Left kidney (tissue), 2 donors: ENCODE results near the gene LCN6. TPM values are rescaled to one million over a fixed set of nuclear protein-coding genes. Genes with fewer than 3 reads are reported as not detected.
"Not testable (repeated sequence)": the region's sequence is repeated elsewhere in the genome, so short reads cannot be mapped to it uniquely, and the experiment has no call there.

ENCODE experiments used
- DNase-seq: peaks from one replicate; pipeline ENCODE4 v3.0.0-alpha.2; 2013
- polyA plus RNA-seq: library from polyadenylated mRNA; unstranded; fragments of 120-200 nt; gene quantifications from one replicate; pipeline ENCODE4 v1.2.1, GENCODE V29; 2013; ENCODE audit not compliant: insufficient read length

LCN6 gene
- polyA plus RNA-seq, 1 donor: not detected

DNA sequence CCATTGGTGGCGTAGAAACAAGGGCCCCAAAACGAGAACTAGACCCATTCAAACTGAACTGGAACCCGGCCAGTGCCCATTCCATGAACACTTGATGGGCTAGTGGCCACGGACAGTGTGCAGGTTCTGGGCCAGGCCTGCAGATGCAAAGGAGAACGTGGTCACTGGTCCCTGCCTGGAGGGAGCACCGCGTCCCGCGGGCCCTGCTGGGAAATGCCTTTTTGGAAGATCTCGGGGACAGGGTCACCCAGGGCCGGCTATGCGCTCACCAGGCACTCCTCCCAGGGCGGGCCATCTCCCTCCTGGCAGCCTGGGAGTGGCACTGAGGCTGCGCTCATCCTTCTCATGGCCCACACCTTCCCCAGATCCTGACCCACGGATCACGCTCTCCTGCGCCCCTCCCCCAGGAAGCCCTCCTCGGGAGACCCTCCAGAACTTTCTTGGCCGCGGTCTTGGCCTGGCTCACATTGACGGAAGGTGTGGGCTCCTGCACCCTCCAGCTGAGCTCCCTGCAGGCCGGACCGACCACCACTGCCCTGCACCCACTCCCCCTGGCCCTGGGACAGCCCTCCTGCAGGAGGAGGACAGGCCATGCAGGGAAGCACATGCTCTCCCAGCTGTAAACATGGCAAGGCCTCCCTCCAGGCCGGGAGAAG is 38.7 kb downstream of the LCN6 start:
- DNase-seq: no peak

DNA sequence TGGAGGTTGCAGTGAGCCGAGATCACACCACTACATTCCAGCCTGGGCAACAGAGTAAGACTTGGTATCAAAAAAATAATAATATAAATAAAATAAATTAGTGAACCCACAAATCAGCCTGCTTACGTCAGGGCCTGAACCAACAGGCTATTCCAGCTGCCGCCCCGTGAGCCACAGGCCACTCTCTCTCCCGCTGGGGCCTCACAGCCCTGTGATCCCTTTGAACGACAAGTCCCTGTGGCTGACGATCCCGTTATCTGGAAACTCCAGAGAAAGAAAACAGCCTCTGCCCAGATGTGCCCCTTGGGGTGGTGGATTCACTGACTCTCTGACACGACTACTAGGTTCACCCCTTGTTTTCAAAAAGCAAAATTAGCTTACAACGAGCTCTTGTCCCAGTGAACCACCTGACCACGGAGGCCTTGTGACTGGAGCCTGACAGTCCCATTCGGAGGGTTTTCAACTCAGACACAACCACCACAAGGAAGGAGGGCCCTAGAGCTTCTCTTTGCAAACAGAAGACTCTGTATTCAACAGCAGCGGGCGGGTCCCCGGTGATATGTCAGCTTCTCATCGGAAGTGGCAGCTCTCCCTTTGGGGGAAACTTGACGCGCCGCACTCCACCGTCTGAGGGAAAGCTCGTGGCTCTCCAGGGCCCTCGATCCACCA is 40.3 kb downstream of the LCN6 start:
- no peak for DNase-seq

DNA sequence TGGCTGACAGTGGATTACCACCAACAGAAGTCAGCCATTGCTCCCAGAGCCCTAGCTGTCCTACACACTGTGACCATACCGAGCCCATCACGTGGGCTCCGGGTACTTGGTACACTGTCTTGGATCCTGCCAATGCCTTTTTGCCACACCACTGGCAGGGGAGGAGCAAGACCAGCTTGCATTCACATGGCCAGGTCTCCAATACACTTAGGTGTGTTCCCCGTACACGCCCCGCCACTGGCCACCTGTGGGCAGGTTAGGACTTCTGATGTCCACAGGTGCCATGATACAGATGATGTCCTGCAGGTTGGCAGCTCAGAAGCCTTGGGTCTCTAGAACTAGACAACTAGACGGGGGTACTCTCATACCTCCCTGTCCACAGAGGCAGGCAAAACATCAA is 41.3 kb downstream of the LCN6 start:
- DNase-seq: no peak

DNA sequence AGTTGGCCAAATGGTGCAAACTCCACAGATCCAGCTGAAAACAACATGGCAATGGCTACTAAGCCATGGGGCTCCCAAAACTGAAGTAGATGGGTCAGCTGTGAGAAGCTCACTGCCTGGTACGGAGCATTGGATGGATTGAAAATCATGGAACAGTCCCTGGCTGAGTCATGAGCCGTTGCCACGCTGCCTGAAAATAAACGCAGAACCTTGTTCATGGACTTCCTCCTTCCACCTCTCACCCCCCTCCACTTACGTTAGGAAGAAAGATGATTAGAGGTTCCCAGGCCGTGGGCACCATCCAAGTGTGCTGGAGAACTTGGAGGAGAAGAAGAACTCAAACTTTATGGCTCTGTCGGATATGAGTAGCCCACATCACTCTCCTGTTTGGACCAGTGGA is 42.8 kb downstream of the LCN6 start:
- no peak for DNase-seq

DNA sequence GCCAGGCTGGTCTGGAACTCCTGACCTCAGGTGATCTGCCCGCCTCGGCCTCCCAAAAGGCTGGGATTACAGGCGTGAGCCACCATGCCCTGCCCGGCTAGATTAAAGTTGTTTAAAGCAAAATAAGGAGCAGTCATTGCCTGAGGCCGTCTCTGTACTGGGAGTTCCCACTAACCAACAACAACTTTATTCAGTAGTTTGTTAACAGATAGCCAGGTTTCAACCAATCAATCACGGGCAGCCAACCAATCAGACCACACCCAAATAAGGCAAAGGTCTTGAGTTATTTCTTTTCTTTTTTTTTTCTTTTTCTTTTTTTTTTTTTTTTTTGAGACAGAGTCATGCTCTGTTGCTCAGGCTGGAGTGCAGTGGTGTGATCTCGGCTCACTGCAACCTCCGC is 43.6 kb downstream of the LCN6 start:
- not testable (repeated sequence) for DNase-seq

DNA sequence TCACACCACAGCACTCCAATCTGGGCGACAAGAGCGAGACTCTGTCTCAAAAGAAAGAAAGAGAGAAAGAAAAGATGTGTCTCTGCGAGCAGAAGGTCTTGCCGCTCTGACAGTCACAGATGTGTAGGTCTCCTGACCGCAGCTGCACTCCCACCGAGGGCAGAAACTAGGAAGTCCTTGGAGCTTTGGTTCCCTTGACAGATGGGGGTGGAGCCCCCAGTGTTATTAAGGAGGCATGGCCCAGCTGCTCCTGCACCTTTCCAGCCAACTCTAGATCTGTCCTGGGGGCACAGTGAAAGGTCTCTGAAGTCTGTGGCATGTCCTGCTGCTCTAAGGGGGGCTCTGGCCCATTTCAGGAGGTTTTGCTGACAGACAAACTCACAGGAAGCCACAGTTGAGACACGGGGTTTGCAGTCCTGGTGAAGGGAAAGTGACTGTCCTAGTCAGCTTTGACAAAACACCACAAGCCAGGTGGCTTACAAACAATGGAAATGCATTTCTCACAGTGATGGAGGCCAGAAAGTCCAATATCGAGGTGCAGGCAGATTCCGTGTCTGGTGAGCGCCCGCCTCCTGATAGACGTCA is 45.0 kb downstream of the LCN6 start:
- no peak for DNase-seq

DNA sequence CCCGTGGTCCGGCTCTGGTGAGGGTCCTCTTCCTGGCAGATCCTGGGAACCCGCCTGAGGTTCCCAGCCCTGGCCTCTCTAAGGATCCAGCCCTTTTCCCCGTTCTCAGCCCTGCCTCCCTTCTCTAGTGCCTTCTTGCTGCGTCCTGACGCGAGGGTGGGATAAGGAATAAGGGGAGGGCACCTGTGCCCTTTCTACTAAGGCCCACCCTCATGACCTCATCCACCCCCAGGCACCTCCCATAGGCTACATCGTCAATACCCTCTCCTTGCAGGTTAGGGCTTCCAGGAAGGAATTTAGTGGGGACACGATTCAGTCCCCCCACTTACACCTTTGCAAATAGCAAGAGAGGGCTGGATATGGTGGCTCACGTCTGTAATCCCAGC is 46.7 kb downstream of the LCN6 start:
- no peak for DNase-seq

DNA sequence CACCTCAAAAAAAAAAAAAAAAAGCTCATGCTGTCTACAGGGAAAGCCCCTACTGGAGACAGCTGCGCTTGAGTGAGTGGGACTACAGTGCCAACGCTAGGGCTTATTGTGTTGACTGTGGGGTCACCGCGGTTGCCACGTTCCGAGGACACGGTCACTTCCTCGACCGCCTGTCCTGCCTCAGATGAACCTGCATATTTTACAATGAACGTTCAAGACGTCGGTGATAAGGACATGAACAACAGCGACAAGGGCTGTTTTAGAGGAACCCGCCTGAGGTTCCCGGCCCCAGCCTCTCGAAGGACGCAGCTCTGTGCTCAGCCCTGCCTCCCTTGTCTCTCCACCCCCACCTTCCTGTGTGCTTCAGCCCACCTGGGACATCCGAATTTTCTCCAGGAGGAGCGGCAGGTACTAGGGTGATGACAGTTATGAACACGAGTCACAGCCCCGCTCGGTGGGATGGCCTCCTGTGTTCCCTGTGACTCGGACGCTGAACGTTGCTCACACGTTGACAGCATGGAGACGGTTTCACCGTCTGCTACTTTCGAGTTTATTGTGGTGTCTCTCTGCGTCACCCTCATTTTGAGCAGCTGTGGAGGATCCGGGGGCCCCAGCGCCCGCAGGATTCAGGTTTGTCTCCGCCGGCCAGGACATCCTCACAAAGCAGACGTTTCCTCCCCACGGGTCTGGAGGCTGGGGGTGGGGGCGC is 47.2 kb downstream of the LCN6 start:
- DNase-seq: no peak

DNA sequence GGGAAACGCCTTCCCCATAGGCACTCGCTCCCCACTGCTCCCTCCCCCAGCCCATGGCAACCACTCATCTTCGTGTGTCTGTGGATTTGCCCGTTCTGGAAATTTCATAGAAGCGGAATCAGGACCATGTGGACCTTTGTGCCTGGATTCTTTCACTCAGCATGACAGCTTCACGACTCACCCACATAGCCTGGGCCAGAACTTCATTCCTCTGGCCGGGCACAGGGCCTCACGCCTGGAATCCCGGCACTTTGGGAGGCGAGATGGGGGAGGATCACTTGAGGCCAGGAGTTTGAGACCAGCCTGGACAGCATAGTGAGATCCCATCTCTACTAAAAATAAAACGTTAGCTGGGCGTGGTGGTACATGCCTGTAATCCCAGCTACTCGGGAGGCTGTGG is 48.0 kb downstream of the LCN6 start:
- no peak for DNase-seq

DNA sequence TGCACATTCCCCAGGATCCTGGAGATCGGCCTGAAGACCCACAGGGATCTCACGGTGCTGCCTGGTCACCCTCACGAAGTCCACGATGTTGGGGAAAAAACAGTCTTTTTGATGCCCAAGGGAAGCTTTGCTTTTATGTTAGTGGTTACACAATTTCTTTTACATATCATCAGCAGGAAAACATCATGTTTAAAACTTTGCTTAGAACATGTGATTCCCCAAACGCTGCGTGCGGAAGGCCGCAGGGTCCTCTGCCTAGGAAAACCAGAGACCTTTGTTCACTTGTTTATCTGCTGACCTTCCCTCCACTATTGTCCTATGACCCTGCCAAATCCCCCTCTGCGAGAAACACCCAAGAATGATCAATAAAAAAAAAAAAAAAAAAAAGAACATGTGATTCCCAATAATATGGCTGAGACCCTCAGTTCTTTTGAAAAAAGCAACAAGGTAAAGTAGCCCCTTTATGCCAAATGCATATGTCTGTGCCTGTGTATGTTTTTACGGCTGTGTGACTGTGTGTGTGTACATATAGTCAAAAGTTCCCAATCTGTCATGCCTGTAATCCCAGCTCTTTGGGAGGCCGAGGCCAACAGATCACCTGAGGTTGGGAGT is 49.6 kb downstream of the LCN6 start:
- DNase-seq: no peak

DNA sequence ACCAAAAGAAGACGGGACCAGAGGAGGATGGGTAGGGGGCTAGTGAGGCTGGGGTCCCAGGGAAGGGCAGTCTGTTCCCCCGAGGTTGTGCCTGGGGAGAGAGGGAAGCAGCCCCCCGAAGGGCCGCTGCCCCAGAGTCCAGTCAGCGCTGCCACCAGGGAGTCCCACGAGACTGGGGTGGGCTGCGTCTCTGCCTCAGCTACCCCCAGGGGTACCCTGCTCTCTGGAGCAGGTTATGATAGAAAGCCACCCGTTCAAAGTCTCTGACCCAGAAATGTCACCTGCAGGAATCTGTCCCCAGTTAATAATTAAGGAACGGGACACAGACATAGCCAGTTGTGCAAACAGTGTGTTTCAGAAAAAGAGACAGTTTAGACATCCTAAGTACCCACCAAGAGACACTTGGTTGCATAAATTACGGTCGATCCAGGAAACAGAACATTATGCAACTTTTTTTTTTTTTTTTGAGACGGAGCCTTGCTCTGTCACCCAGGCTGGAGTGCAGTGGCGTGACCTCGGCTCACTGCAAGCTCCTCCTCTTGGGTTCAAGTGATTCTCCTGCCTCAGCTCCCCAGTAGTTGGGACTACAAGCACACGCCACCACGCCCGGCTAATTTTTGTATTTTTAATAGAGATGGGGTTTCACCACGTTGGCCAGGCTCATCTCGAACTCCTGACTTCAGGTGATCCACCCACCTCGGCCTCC is 50.4 kb downstream of the LCN6 start:
- DNase-seq: no peak

DNA sequence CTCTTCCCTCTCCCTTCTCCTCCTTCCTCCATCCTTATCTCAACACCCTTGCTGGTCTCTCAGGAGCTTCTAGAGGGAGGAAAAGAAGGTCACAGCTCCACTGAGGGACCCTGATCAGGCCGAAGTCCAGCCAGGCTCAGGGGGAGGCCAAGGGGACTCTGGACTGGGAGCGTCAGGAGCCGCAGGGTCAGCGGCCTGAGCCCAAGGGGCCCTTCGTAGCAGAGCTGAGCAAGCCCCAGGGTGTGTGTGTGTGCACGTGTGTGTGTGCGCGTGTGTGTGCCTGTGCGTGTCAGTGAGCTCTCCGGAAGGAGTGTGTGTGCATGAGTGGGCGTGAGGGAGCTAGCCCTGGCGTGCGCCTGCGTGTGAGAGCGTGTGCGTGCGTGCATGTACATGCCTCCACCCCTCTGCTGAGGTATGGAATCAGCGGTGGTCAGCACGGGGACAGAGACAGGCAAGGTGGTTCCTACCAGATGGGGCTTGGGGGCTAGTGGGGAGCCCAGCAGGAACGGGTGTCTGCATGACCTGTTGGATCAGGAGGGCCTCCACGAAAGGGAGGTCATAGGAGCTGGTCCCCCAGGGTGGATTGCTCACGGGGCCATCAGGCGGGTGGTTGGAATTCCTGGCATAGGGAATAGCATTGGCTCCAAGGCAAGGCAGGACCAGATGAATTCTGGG is 51.0 kb downstream of the LCN6 start:
- no peak for DNase-seq

DNA sequence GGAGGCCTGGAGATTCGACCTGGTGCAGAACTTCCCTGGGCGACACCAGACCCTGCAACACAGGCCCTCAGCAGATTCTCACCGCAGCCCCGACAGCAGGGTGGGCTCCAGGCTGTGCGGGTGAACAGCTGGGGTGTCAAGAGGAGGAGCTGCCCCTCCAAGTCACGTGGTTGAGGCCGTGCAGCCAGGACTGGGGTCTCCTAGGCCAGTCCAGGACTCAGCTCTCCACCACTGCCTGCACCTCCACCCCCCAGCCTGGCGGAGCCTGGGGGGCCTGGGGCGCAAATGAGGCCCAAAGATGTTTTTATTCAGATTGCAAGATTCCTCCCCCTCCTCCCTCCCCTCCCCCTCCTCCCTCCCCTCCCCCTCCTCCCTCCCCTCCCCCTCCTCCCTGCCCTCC is 51.8 kb downstream of the LCN6 start:
- DNase-seq: no peak

DNA sequence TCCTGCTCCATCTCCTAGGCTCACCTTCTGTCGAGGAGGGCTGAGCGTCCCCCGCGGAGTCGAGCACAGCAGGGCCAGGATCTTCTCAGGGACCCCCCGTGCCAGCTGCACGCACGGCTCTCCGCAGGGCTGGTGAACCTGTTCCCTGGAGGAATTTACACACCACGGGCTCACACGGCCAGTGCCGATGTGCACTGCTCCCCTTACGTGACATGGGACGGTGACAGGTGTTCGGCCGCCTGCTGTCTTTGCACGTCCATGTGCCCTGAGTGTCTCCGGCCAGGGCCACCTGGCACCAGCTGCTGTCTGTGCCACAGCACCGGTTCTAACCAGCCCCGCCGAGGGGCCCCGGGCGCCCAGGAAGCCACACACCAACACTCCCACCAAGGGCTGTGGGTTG is 52.4 kb downstream of the LCN6 start:
- DNase-seq: no peak

DNA sequence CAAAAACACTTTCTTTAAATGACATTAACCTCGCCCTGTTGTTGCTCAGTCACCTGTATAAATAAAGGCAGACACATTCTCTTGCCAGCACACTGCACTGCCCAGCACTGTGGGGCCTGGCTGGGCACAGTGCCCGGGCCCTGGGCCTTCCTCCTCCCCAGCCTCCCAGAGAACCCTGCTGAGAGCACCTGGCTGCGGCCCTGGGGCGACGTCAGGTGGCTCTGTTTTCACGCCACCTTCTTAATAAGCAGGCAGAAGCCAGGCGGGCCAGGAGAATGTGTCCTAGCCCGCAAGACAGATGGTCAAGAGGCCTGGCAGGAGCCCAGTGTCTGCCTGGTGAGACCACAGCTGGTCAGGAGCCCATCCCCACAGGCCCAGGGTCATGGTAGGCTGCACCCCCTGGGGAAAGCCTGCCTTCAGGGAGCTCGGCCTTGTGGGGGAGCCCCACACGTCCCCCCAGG is 52.9 kb downstream of the LCN6 start:
- DNase-seq: no peak

DNA sequence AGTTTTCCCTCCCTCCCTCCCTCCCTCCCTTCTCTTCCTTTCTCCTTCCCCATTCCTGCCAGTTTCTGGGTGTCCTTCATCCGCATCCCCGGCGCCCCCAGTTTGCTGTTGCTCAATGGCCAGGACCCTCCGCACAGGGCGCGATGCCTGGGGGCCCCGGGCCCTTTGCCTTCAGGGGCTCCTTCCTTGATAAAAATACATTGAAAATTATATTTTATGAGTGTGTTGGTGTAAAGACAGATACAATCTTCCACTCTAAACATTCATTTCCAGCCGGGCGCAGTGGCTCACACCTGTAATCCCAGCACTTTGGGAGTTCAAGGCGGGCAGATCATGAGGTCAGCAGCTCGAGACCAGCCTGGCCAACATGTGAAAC is 53.5 kb downstream of the LCN6 start:
- no peak for DNase-seq

DNA sequence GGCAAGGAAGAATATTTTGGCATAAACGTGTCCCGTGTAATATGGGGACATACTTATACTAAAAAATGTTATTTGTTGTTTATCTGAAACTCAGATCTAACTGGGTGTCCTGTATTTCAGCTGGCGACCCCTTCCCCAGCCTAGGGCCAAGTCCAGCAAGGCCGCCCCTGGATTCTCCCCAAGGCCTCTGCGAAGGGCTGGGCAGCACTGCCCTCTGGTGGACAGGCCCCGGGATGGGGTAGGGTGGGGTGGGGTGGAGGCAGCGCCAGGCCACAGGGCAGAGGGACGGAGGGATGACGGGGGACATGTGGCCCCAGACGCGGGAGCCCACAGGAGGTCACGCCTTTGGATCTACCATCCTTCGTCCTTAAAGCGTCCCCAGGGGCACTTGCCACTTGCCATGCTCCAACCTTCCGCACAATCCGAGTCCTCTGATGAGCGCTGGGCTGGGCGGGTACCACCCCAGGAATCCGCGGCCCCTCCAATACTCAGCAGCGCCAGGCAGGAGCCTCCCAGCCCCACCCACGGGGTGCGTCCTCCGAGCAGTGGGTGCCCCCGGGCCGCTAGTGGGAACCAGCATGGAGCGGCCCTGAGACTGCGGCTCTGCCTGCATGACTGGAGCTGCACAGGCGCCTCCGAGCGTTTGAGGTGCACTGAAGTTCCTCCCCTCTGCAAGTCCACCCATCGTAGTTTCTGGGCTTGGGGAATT is 54.0 kb downstream of the LCN6 start:
- no peak for DNase-seq
